ENCODE measurements around the gene SENP2.
"Not testable (repeated sequence)": the region's sequence is repeated elsewhere in the genome, so short reads cannot be mapped to it uniquely, and the experiment has no call there.

SENP2 gene

GRCh38 chr3:185585859-185586685 is at the start of gene SENP2:
SENP2 (plus strand) TSS chr3:185586295; CDS start chr3:185586414, 119 bp downstream.
- DNase-seq: peak; percentile 100

GRCh38 chr3:185537369-185537970 is 48.6 kb upstream of the SENP2 start:
- peak; percentile 27 for DNase-seq

GRCh38 chr3:185539934-185540333 is 46.2 kb upstream of the SENP2 start:
- no peak for DNase-seq

DNA sequence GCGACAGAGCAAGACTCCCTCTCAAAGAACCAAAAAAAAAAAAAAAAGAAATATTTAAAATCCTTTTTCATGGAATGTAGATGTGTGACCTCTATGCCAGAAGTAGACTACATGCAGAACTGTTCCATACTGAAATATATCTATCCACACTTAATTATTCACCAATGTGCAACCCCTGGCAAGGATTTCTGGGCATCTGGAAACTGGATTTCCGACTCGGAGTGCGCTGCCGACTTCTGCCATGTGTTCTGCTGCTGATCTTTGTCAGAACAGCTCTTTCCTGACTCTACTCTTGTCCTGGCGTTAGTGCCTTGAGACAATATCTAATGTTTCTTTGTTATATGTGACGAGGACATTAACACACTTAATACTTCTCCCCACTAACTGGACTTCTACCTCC is 45.4 kb upstream of the SENP2 start:
- DNase-seq: no peak

DNA sequence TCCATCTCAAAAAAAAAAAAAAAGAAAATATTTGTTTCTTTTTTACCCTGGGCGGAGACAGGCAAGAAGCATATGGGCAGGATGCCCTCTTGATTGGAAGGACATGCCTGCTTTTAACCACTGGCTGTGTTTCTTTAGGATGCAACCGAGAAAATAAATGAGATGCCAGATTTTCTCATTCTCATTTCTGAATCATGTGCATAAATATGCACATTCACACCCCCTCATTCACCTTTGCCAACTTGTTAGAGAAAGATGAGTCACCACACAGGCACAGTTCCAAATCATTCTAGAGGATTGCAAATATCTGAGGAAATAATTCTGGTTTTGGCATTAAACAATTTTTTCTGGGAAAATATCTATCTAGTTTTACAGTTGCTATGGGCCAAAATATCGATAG is 37.0 kb upstream of the SENP2 start:
- no peak for DNase-seq

GRCh38 chr3:185549651-185550111 is 36.4 kb upstream of the SENP2 start:
- DNase-seq: no peak

DNA sequence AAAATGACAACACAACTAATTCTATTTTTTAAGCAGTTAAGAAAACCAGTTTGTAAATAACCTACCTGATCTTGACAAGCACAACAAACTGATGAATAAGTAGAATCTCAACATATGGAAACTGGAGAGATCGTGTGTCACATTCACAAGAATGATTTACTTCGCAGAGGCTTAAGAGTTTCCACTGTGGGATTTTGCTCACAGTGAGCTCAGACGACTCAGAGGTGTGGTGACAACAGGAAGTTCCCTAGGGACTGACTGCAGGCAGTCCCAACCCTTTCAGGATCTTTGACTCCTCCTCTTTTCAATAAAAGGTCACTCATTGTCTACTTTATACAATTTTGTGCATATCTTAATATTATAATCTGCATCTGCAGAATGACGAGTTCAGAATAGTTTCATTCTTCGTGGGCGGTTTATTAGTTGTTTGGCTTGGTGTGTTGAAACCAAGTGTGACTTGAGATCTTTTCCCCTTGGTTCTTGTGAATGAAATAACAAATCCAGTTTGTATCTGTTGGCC is 33.7 kb upstream of the SENP2 start, which contains the start of gene LIPH:
LIPH (minus strand) TSS at position 231 of the 520 bp plus-strand sequence; CDS start at position 114, 117 bp downstream.
- DNase-seq: peak; percentile 45

GRCh38 chr3:185555101-185555501 is 31.0 kb upstream of the SENP2 start:
- DNase-seq: no peak

- no peak for DNase-seq
These were observed 30.2 kb upstream of the SENP2 start for GRCh38 chr3:185555860-185556347.

- not testable (repeated sequence) for DNase-seq
These were observed 29.5 kb upstream of the SENP2 start for GRCh38 chr3:185556640-185557039.

DNA sequence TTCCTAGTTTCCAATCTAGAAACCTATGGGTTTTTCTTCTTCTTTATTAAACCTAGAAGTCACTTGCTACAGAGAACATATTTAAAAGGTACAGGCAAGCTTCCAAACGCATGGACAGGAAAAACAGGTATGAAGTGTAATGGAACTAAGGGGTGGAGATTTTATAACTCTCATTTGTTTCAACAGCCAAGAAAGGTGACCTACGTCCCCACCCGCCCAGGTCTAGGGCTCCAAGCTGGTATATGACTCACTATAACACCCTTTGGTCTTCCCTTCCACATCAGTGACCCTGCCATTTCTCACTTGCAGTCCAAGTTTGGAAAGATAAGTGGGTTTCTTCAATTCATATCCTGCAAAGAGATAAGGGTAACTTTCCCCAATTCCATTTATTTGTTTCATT is 27.7 kb upstream of the SENP2 start:
- DNase-seq: no peak

DNA sequence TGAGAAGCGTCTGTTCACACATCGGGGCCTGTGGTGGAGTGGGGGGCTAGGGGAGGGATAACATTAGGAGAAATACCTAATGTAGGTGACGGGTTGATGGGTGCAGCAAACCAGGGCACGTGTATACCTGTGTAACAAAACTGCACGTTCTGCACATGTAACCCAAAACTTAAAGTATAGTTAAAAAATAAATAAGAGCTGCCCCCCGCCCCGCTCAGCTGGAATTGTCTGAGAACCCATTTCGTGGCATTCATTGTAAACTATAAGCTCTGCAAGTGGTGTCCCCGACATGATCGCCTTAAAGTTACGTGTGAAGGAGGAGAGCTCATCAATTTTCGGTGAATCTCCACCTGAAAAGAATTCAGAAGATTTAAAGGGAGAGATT is 26.4 kb upstream of the SENP2 start:
- no peak for DNase-seq

- no peak for DNase-seq
These were observed 25.4 kb upstream of the SENP2 start for GRCh38 chr3:185560676-185561075.

DNA sequence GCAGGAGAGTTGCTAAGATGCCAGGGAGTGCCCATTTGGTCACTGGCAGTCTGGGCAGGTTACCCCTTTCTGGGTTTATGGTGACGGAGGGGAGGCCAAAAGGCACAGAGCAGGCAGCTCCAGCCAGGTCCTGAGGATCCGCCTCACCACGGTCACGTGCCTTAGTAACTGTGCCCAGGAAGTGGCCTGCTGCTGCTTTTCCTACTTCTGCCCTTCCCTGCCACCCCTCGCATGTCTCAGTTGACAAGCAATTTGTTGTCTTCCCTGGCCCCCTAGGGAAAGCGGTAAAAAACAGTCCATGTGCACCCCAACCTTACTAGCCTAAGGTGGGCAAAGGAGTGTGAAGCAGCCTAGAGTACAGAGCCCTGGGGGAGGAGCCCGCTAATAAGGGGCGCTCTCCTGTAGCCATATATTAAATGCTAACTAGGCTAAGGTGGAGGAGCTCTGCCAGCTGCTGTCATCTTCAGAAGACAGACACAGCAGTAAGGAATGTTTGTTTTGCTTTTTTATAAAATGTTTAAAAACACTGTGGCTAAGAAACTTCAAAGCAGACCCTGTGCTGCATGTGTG is 24.6 kb upstream of the SENP2 start:
- DNase-seq: no peak

GRCh38 chr3:185561958-185562357 is 24.1 kb upstream of the SENP2 start:
- no peak for DNase-seq

GRCh38 chr3:185572183-185572582 is 13.9 kb upstream of the SENP2 start:
- no peak for DNase-seq

DNA sequence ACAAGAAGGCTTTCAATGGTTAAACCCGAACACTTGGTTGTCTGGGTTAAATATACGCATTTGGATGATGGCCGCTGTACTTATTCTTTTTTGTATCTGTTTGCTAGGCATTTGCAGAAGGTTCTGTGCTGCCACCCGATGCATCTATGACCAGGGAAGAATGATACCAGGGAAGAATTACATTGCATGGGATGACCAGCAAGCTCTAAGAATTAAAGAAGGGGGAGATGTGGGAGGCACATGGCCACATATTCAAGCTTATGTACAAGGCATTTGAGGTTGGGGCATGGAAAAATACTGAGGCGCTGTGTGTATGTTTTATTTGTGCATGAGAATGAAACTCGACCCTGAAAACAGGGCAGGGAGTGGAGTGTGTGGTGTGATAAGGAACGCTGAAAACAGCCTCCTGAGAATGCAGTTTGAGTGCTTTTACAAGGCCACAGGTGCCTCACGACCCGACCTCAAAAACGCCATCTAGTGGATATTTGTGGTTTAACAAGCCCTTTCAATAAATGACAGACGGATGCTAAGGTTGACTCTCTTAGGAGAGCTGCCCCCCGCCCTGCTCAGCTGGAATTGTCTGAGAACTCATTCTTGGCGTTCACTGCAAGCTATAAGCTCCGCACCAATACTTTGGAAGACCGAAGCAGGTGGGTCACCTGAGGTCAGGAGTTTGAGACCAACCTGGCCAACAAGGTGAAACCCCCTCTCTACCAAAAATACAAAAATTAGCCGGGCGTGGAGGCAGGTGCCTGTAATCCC is 10.8 kb upstream of the SENP2 start:
- peak; percentile 78 for DNase-seq

- no peak for DNase-seq
These were observed 3.9 kb upstream of the SENP2 start for GRCh38 chr3:185582236-185582635.

DNA sequence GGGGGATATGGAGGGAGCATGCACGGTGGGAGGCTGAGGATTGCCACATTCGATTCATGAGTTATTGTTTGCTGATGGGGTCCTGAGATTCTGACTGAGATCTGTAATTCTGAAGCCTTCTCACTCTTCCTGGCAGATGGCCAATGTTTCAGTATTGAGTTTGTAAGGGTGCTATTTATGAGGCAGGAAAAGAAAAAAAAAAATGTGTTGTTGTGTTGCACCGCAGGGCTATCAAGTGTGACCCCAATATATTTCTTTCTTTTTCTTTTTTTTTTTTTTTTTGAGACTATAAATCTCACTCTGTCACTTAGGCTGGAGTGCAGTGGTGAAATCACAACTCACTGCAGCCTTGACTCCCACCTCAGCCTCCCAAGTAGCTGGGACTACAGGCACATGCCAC is 3.2 kb upstream of the SENP2 start:
- DNase-seq: no peak

DNA sequence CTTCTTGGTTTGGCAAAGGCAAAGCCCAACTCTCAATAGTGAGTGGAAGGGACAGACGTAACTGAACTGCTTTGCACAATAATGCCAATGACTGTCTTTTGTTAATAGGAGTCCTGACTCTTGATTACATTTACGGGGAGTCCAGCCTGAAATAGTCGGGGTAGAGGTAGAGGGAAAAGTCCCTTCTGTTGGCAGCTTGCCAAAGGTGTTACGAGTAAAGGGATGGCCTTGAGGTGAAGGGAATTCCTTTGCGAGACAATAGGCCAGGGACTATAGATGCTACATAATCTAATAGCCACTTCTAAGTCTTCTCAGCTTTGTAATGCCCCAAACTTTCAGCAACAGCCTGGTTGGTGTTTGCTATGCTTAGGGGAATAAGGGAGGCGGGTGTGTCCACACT is 2.2 kb upstream of the SENP2 start:
- DNase-seq: no peak

DNA sequence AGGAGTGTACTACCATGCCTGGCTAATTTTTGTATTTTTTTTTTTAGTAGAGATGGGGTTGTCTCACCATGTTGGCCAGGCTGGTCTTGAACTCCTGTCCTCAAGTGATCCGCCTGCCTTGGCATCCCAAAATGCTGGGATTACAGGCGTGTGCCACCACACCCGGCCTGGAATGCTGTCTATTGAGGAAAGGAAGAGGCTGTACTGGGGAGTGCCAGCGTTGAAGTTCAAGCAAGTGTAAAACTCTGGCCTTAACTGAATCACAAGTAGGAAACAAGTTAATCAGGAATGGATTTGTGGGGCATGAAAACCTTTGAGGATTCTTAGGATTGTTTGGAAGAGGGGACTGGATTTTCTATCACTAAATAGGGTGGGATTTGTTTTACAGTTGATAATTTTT is 1.4 kb upstream of the SENP2 start:
- DNase-seq: no peak

GRCh38 chr3:185585518-185585858 is 607 bp upstream of the SENP2 start:
- peak; percentile 52 for DNase-seq

DNA sequence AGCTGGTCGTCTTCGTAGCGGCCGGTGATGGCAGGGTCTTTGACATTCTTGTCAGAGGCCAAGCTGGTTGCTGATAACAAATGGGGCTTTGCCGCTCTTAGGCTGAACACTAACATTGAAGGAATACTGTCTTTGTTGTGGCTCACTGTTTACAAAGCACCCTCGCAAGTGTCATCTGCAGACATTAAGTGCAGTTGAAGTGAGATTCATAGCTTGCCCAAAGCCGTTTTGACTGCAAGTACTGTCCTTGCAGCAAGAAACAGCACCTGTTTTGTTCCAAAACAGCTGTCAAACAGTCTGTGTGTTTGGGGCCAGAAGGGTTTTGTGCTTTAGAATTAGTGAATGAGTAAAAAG is 568 bp downstream of the SENP2 start:
- DNase-seq: no peak

All from NCI-H146 (cell line).